T1000 (cell line): Measurements from ENCODE around the gene CA7.
A peak's percentile ranks its signal among the peaks of the same experiment; 100 is the strongest.

Experiments used
- DNase-seq: peaks from one replicate; lab custom pipeline; 2025; ENCODE audit warnings: mixed read lengths; lab: John Stamatoyannopoulos, UW

Gene CA7

GRCh38 chr16:66844342-66845079, at the start of gene CA7:
Gene CA7, plus strand, starts transcription at chr16:66844414. Its CDS starts 74 bp downstream, at chr16:66844488.
- no peak for DNase-seq

GRCh38 chr16:66798161-66798560, 46.1 kb upstream of the CA7 start:
- DNase-seq, result no peak

GRCh38 chr16:66800856-66801255, 43.4 kb upstream of the CA7 start:
- DNase-seq, result no peak

- DNase-seq, result no peak
These were observed 42.7 kb upstream of the CA7 start, which contains the start of gene TERB1 for GRCh38 chr16:66801320-66802105. Gene TERB1, minus strand, starts transcription at chr16:66801584. Its CDS starts 4,786 bp downstream, at chr16:66796798.

GRCh38 chr16:66802159-66802558, 42.1 kb upstream of the CA7 start:
- no peak for DNase-seq

GRCh38 chr16:66809765-66810164, 34.4 kb upstream of the CA7 start:
- no peak for DNase-seq

GRCh38 chr16:66810391-66810790, 33.8 kb upstream of the CA7 start:
- no peak for DNase-seq

- DNase-seq, result no peak
These were observed 33.2 kb upstream of the CA7 start for GRCh38 chr16:66811043-66811442.

GRCh38 chr16:66814734-66815133, 29.5 kb upstream of the CA7 start:
- DNase-seq, result no peak

GRCh38 chr16:66824006-66824405, 20.2 kb upstream of the CA7 start:
- DNase-seq, result no peak

GRCh38 chr16:66830422-66831404, 13.5 kb upstream of the CA7 start, which contains the start of gene NAE1:
Gene NAE1, minus strand, starts transcription at chr16:66830976. Its CDS starts 77 bp downstream, at chr16:66830899.
- DNase-seq, result peak; percentile 79

GRCh38 chr16:66832190-66832589, 12.0 kb upstream of the CA7 start:
- DNase-seq, result no peak

GRCh38 chr16:66832661-66833305, 11.4 kb upstream of the CA7 start:
- no peak for DNase-seq

- DNase-seq, result no peak
These were observed 9.5 kb upstream of the CA7 start for GRCh38 chr16:66834746-66835145.

- DNase-seq, result no peak
These were observed 3.3 kb upstream of the CA7 start for GRCh38 chr16:66840883-66841282.

- no peak for DNase-seq
These were observed 2.8 kb upstream of the CA7 start for GRCh38 chr16:66841366-66841765.

GRCh38 chr16:66842765-66843164, 1.4 kb upstream of the CA7 start:
- no peak for DNase-seq

- no peak for DNase-seq
These were observed 1.0 kb upstream of the CA7 start for GRCh38 chr16:66843191-66843590.

- DNase-seq, result no peak
These were observed 239 bp upstream of the CA7 start for GRCh38 chr16:66844009-66844341.

GRCh38 chr16:66845080-66845410, 831 bp downstream of the CA7 start:
- no peak for DNase-seq

GRCh38 chr16:66845791-66846221, 1.6 kb downstream of the CA7 start:
- no peak for DNase-seq

- DNase-seq, result no peak
These were observed 2.1 kb downstream of the CA7 start for GRCh38 chr16:66846266-66846665.
